Panc1 (cell line): ENCODE data around the gene CNTF. TPM values are rescaled to one million over a fixed set of nuclear protein-coding genes. Genes with fewer than 3 reads are reported as not detected.

Source experiments
- ATAC-seq: fragments of 200-7000 bp; cut with Tn5 transposase; 2 replicates; pipeline ENCODE4 v1.9.1; 2020; ENCODE audit warnings: mild to moderate bottlenecking, moderate library complexity
- BruUV-seq: library from RNA; stranded (reverse); fragments of 400-500 nt; replicated peaks from 2 replicates; lab custom pipeline; 2021; lab: Mats Ljungman, UMichigan
- CTCF ChIA-PET: fragments of 300-600 bp; sonication (Branson Sonifier 250); formaldehyde crosslinking; loops from one replicate; lab custom pipeline; 2022; ENCODE audit warnings: antibody characterized with exemption; lab: Charles Lee
- POLR2A ChIA-PET: fragments of 300-600 bp; sonication (Branson Sonifier 250); formaldehyde crosslinking; loops from one replicate; lab custom pipeline; 2022; ENCODE audit warnings: antibody characterized with exemption; lab: Charles Lee
- DNase-seq: peaks from one replicate; pipeline ENCODE4 v3.0.0-alpha.2; 2010; ENCODE audit warnings: low read depth, low spot score
- H3K27ac ChIP-seq: 2 replicates; pipeline ENCODE4 v1.5.1; 2011; ENCODE audit warnings: mild to moderate bottlenecking, low read length, inconsistent platforms
- H3K27me3 ChIP-seq: fragments of 200-500 bp; sonication (Bioruptor generic); 2 replicates; pipeline ENCODE4 v1.6.0; 2014; ENCODE audit warnings: low read length, inconsistent platforms; ENCODE audit not compliant: control insufficient read depth, insufficient read depth
- H3K36me3 ChIP-seq: fragments of 200-500 bp; sonication (Bioruptor generic); 2 replicates; pipeline ENCODE4 v1.5.1; 2014; ENCODE audit warnings: inconsistent platforms, mild to moderate bottlenecking, low read length, moderate library complexity; ENCODE audit not compliant: control insufficient read depth, insufficient read depth
- H3K4me1 ChIP-seq: 2 replicates; pipeline ENCODE4 v1.5.1; 2011; ENCODE audit warnings: inconsistent platforms, mild to moderate bottlenecking, low read length, moderate library complexity; ENCODE audit not compliant: control insufficient read depth, insufficient read depth
- H3K4me3 ChIP-seq, 2 experiments: 2 replicates each; pipeline ENCODE4 v1.5.1; 2011 to 2012; ENCODE audit warnings: low read depth in 2 of 2, low read length in 2 of 2, mild to moderate bottlenecking in 2 of 2, inconsistent platforms in 1 of 2, moderate library complexity in 1 of 2
- H3K9me3 ChIP-seq: fragments of 200-500 bp; sonication (Bioruptor generic); 2 replicates; pipeline ENCODE4 v1.5.1; 2014; ENCODE audit warnings: low read depth, mild to moderate bottlenecking, inconsistent platforms, low read length, moderate library complexity; ENCODE audit not compliant: control insufficient read depth, insufficient read depth
- POLR2AphosphoS5 ChIP-seq: IDR thresholded peaks from 2 replicates; pipeline ENCODE4 v1.6.1; 2012; ENCODE audit warnings: mild to moderate bottlenecking, low read depth, low read length, moderate library complexity
- SIN3A ChIP-seq: IDR thresholded peaks from 2 replicates; pipeline ENCODE4 v1.6.1; 2012; ENCODE audit warnings: low read depth, mild to moderate bottlenecking, low read length, moderate library complexity, borderline replicate concordance; ENCODE audit not compliant: insufficient read depth
- TCF7L2 ChIP-seq: IDR thresholded peaks from 2 replicates; pipeline ENCODE4 v1.6.1; 2011; ENCODE audit warnings: mild to moderate bottlenecking, low read depth, low read length, inconsistent platforms
- in situ Hi-C: cut with HindIII; loops from 2 replicates; pipeline ENCODE4 v1.10.0; 2016; ENCODE audit warnings: low sequenced_read_pairs, low pct_unique_long_range_greater_than_20kb
- intact Hi-C: fragments of 100-400 bp; cut with micrococcal nuclease; formaldehyde crosslinking; loops from one replicate; pipeline ENCODE4 v1.10.0; 2022; ENCODE audit not compliant: unreplicated experiment
- total RNA-seq: library from RNA; stranded (reverse); gene quantifications from one replicate; pipeline ENCODE4 v1.2.1, GENCODE V29; 2021; ENCODE audit not compliant: unreplicated experiment
- TF ChIP-seq, protein P1 (sequence below), 2 experiments: IDR thresholded peaks; 2 replicates each; pipeline ENCODE4 v1.6.1; 2011 to 2012; ENCODE audit warnings: low read depth in 2 of 2, control low read depth in 1 of 2, low read length in 1 of 2, mild to moderate bottlenecking in 1 of 2, moderate library complexity in 1 of 2; ENCODE audit not compliant: insufficient read depth in 1 of 2
- TF ChIP-seq, protein P2 (sequence below): fragments of 450-650 bp; IDR thresholded peaks from 2 replicates; pipeline ENCODE4 v1.5.1; 2017; ENCODE audit warnings: mild to moderate bottlenecking

Gene CNTF
- total RNA-seq, 1 experiment from 2014 or later, result 3.0 TPM

DNA sequence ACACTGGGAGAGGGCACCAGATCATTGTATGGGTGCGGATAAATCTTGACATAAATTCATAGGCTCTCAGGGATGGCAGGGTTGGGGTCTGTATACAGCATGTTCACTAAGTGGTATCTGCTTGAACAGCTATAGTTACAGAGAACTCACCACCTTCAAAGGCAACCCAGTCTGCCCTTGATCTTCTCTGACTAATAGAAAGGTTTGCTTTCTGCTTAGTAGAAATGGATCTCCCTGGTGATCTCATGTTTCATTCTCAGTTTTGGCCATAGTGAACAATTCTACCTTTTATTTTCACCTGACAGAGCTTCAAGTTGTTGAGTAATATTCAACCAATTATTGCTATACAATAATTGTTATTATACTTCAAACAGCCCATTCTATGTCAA, 32.4 kb downstream of the CNTF start:
- no peaks in the 10 kb centered on the region for H3K9me3 ChIP-seq
- intact Hi-C loops, result loop anchor here (1.0 to 10.0 kb wide), 3 partner anchors 133 to 500 kb away; no protein-coding TSS in a partner anchor
- no TSS peak for BruUV-seq
- no peak overlapping the region for H3K27ac ChIP-seq
- H3K27me3 ChIP-seq, result no peaks in the 10 kb centered on the region
- no peaks in the 10 kb centered on the region; the same call in 1 of the 2 replicates for H3K4me1 ChIP-seq
- CTCF ChIA-PET, result no interaction called here
- POLR2A ChIA-PET, result no interaction called here
- H3K4me3 ChIP-seq, result no peak overlapping the region
- no peak for ATAC-seq
- H3K36me3 ChIP-seq, result no peaks in the 10 kb centered on the region
- DNase-seq, result no peak
- TF ChIP-seq, protein P1, sequence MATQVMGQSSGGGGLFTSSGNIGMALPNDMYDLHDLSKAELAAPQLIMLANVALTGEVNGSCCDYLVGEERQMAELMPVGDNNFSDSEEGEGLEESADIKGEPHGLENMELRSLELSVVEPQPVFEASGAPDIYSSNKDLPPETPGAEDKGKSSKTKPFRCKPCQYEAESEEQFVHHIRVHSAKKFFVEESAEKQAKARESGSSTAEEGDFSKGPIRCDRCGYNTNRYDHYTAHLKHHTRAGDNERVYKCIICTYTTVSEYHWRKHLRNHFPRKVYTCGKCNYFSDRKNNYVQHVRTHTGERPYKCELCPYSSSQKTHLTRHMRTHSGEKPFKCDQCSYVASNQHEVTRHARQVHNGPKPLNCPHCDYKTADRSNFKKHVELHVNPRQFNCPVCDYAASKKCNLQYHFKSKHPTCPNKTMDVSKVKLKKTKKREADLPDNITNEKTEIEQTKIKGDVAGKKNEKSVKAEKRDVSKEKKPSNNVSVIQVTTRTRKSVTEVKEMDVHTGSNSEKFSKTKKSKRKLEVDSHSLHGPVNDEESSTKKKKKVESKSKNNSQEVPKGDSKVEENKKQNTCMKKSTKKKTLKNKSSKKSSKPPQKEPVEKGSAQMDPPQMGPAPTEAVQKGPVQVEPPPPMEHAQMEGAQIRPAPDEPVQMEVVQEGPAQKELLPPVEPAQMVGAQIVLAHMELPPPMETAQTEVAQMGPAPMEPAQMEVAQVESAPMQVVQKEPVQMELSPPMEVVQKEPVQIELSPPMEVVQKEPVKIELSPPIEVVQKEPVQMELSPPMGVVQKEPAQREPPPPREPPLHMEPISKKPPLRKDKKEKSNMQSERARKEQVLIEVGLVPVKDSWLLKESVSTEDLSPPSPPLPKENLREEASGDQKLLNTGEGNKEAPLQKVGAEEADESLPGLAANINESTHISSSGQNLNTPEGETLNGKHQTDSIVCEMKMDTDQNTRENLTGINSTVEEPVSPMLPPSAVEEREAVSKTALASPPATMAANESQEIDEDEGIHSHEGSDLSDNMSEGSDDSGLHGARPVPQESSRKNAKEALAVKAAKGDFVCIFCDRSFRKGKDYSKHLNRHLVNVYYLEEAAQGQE (IDR thresholded peaks at IDR 0.05; ENCODE audit: insufficient read depth in 1 of 2, low read depth in 2 of 2, low read length in 1 of 2), result no peak
- in situ Hi-C loops, result no loop called here

DNA sequence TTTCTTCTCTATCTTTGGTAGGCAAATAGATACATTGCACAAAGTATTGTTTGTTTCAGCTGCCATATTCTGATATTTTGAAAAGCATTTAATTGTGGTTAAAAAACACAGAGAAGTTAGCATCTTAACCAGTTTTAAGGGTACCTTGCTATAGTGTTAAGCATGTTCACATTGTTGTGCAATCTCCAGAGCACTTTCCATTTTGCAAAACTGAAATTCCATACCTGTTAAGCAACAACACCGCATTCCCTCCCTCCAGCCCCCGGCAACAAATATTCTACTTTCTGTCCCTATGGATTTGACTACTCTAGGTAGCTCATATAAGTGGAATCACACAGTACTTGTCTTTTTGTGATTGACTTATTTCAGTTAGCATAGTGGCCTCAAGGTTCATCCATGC, 33.9 kb downstream of the CNTF start:
- POLR2A ChIA-PET, result no interaction called here
- TF ChIP-seq POLR2AphosphoS5 (no peak), SIN3A (no peak), TCF7L2 (no peak)
- TF ChIP-seq, protein P1 (IDR thresholded peaks at IDR 0.05; ENCODE audit: insufficient read depth in 1 of 2, low read depth in 2 of 2, low read length in 1 of 2), result no peak
- TF ChIP-seq, protein P2, sequence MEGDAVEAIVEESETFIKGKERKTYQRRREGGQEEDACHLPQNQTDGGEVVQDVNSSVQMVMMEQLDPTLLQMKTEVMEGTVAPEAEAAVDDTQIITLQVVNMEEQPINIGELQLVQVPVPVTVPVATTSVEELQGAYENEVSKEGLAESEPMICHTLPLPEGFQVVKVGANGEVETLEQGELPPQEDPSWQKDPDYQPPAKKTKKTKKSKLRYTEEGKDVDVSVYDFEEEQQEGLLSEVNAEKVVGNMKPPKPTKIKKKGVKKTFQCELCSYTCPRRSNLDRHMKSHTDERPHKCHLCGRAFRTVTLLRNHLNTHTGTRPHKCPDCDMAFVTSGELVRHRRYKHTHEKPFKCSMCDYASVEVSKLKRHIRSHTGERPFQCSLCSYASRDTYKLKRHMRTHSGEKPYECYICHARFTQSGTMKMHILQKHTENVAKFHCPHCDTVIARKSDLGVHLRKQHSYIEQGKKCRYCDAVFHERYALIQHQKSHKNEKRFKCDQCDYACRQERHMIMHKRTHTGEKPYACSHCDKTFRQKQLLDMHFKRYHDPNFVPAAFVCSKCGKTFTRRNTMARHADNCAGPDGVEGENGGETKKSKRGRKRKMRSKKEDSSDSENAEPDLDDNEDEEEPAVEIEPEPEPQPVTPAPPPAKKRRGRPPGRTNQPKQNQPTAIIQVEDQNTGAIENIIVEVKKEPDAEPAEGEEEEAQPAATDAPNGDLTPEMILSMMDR, result no peak
- no peak overlapping the region for H3K27ac ChIP-seq
- BruUV-seq, result no TSS peak
- H3K27me3 ChIP-seq, result no peaks in the 10 kb centered on the region
- in situ Hi-C loops, result no loop called here
- H3K4me3 ChIP-seq, result no peak overlapping the region
- H3K4me1 ChIP-seq, result no peaks in the 10 kb centered on the region; the same call in 1 of the 2 replicates
- ATAC-seq (no peak), DNase-seq (no peak)
- H3K36me3 ChIP-seq, result no peaks in the 10 kb centered on the region
- CTCF ChIA-PET, result no interaction called here
- intact Hi-C loops, result loop anchor here (10.0 kb wide), 2 partner anchors 408 to 498 kb away; no protein-coding TSS in a partner anchor
- no peaks in the 10 kb centered on the region for H3K9me3 ChIP-seq
